Superior temporal gyrus (tissue), 1 donor: ENCODE data around the gene CCDC80.
A peak's percentile ranks its signal among the peaks of the same experiment; 100 is the strongest.

Experiments used
- DNase-seq: peaks from one replicate; pipeline ENCODE4 v3.0.0-alpha.2; 2016; ENCODE audit errors: extremely low spot score

The CCDC80 gene

GRCh38 chr3:112633757-112634156 is 7.2 kb downstream of the CCDC80 start:
- no peak for DNase-seq

DNA sequence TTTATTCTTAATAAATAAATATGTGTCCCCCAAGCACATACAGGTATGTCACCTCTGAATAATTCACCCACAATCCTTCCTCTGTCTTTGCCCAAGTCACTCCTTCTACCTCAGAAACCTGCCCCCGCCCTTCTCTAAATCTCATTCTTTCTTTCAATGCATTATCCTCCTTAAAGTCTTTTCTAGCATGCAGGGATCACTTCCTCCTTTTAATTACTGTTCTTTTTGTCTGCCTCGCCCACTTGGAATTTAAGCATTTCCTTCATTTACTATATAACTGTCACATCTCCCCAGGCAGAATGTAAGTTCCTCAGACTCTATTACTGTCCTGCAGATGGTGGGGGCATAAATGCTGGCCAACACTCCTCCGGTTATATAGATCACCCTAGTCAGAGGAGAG is 7.8 kb downstream of the CCDC80 start:
- DNase-seq: no peak

DNA sequence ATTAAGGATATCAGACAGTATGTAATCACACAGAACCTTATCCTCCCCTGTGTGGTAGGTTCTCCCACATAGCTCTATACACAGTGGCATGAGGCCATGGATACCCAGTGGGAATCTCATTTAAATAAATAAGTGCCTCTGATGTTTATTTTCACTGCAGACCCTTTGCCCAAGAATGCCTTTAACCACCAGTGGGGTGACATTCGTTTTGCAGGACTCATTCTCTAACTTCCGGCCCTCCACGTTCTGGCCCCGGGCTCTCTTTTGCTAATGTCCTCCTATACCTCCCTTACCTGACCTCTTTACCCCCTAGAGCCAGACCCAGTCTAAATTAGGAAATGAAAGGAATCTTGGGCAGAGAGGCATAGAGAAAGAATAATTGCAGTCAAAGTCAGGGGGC is 8.3 kb downstream of the CCDC80 start:
- DNase-seq: no peak

DNA sequence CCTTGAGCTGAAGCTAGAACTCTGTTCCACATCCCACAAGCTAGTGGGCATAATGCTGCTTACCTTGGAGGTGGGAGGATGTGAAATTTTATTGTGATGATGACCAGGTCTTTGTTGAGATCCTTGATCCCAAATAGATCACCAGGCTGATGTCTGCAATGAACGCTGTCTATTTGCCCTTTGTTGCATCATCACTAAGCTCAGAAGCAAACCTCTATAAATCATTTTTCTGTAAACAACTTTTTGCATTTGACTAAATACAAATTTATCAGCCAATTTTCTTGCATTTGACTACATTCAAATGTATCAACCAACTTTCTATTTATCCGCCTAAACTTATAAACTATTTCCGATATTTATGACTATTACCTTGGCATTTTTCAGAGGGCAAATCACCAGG is 9.7 kb downstream of the CCDC80 start:
- no peak for DNase-seq

DNA sequence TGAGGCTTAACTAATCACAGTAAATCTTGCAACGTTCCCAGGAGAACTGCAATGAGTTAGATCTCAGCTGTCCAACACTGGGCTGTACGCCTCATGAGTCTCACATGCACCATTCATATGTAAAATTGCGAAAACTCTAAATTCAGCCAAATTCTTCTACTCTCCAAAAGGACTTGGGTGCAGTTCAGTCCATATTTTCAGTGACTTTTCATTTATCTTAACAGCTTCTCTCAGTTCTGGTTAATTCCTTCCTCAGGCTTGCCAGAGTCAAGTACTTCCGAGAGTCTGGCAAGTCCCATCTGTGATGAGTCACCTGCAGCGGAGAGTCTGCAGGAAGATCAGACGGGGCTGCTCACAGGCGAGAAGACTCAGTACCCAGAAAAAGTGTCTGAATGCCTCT is 11.5 kb downstream of the CCDC80 start:
- peak; percentile 58 for DNase-seq

DNA sequence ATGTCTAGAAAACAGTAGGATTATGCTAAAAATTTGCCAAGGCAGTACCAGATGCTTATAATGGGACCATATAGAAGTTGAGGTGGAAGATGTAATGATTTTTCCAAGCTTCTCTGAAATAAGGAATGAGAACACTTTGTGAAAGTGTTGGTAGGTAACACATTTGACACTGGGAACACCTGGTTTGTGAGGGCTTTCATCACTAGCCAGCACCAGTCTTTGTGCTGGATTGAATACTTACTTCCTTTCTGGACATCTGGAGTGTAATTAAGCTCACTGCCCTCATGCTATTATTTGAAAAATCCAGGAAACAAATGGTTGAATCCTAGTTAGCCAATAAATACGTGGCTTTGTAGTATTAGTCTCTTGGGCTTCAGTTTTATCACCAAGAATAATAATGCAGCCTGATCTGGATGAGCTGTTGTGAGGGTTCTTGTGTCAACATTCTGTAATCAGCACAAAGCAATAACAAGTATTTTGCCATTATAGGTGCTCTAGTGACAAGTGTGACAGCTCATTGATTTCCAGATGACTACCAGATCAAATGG is 12.9 kb downstream of the CCDC80 start:
- no peak for DNase-seq

DNA sequence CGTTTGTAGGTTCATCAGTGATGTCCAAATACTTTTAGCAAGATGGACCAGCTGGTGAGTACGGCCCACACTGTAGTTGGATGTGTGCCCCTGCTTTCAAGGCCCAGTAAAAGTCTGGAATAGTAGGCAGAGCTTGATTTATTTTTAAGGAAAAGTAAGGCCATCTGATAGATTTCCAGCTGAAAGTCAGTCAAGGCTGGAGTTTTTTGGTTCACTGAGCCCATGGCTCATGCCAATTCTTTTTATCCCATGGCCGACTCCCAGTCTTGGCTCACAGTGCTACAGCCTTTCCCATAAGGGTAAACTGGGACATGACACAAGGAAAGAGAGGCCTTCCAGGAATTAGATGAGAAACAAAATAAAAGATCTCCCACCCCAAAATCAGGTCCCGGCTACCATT is 13.5 kb downstream of the CCDC80 start:
- no peak for DNase-seq

DNA sequence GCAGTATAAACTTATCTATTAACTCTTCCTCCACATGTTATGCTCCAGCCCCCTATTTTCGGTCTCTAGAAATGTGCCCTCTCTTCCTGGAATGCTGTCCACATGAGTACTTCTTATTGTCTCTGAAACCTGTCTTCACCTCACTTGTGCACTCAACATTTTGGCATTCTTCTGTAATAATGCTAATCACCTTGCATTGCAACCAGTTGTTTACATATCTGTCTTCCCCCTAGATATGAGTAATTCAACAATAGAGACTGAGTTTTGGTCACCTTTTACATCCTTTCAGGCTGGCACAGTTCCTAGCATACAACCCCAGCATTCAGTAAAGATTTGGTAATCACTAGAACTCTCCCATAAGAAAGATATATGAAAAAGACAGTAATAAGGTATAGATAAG is 17.2 kb downstream of the CCDC80 start:
- no peak for DNase-seq

DNA sequence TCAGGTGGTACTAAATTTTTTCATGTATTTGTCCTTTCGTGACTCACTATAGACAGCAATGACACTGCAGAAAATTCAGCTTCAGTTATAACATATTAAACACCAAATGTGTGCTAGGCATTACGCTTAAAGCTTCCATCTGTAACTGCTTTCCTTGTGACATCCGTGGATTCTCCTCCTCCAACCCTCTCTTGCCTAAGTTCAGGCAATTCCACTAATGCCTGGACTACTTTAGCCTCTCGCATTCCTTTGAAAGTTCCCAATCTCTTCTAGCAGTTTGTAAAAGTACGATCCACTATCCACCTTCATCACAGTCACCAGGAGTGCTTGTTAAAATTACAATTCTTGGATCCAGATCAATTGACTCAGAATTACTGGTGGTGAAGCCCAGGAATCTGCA is 17.7 kb downstream of the CCDC80 start:
- no peak for DNase-seq

GRCh38 chr3:112619295-112619694 is 21.6 kb downstream of the CCDC80 start:
- no peak for DNase-seq

- DNase-seq: no peak
Measured at GRCh38 chr3:112617285-112617684, 23.7 kb downstream of the CCDC80 start.

DNA sequence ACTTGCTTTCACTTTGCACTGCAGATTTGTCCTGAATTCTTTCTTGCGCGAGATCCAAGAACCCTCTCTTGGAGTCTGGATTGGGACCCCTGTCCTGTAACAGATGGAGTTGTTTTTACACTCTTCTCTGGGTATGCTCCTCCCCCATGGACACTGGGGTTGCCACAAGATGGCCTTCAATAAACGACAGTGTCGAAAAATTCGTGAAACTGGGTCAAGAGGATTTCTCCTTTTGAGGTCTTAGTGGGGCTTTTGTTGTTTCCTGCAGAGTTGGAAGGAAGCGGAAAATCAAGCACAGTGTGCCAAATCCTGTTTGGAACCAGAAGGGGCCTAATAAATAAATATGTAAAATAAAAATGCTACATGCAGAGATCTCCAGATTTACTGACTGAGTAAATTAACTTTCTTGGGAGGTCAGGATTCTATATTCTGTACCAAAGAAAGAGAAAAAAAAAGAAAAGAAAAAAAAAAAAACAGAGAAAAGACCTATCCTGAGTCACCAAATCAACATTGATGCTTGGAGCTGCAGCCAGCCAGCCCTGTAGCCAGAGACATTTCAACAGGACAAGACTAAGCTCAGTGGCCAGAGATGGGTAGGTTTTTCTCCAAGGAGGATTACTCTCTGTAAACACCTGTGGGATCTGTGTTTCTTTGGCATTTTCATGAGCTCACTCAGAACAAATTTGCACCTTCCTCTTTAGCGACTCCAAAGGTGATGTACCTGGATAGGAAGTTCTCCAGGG is 24.8 kb downstream of the CCDC80 start:
- DNase-seq: no peak

GRCh38 chr3:112611752-112612515 is 29.0 kb downstream of the CCDC80 start:
- DNase-seq: no peak

- DNase-seq: no peak
Measured at GRCh38 chr3:112610121-112610520, 30.8 kb downstream of the CCDC80 start.

DNA sequence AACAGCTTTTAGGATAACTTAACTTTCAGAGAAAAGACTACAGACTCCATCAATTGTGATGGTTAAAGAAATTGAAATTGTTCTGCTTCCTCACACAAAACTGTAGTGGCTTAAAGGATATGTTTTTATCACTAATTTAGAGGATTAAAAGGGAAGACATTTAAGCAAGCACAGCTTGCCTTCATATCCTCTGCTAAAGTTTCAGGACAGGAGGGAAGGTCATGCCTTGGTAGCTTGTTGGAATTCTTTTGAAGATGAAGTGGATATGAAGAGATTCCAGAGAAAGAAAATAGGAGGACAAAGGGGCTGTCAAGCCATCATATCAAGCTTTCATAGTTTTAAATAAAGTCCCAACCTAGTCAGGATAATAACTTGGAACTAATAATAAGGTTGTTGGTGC is 33.1 kb downstream of the CCDC80 start:
- DNase-seq: no peak

- DNase-seq: no peak
Measured at GRCh38 chr3:112606098-112606497, 34.8 kb downstream of the CCDC80 start.

DNA sequence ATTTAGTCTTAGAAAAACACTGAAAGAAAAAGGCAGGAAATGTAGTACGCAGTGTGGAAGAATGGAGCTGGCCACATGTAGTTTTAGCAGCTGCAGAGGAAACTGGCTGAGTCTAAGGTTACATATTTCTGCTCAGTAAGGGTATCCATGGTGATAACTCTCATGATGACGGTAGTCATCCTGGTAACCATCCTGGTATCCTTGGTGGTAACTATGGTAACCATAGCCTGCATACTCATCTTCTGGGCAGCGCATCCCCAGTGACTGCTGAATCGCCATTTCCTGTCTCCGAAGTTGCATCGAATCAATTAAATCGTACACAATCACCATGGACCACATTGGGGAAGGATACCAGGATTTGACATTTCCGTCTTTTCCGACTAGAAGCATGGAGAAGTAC is 35.7 kb downstream of the CCDC80 start:
- DNase-seq: peak; percentile 64

GRCh38 chr3:112604536-112604935 is 36.4 kb downstream of the CCDC80 start:
- DNase-seq: no peak

DNA sequence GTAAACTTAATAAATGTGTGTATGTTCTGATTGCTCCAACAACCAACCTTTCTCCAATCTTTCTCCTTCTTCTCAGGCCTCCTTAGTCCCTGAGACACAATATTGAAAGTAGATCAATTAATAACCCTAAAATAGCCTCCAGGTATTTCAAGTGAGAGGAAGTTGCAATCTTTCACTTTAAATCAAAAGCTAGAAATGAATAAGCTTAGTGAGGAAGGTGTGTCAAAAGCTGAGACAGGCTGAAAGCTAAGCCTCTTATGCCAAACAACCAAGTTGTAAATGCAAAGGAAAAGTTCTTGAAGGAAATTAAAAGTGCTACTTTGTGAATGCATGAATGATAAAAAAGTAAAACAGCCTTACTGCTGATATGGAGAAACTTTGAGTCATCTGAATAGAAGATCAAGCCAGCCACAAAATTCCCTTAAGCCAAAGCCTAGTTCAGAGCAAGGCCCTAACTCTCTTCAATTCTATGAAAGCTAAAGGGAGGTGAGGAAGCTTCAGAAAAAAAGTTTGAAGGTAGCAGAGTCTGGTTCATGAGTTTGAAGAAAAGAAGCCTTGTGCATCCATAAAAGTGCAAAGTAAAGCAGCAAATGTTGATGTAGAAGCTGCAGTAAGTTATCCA is 38.6 kb downstream of the CCDC80 start:
- DNase-seq: no peak

DNA sequence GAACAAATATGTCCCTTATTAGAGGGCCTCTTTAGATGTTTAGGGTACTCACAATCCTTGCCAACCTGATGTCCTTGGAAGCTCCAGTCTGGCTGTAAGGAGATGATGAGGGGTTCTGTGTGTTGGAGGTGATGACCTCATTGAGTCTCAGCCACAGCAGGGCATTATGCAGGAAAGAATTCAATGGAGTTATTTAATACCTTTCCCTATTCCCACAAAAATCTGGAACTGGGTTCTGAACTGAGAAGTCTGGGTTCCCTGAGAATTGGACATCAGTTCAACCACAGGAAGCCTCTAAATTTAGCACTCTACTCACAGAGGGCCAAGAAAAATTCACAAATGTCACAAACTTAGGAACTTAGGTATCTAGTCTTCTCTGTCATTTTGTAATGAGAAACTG is 42.2 kb downstream of the CCDC80 start:
- no peak for DNase-seq

DNA sequence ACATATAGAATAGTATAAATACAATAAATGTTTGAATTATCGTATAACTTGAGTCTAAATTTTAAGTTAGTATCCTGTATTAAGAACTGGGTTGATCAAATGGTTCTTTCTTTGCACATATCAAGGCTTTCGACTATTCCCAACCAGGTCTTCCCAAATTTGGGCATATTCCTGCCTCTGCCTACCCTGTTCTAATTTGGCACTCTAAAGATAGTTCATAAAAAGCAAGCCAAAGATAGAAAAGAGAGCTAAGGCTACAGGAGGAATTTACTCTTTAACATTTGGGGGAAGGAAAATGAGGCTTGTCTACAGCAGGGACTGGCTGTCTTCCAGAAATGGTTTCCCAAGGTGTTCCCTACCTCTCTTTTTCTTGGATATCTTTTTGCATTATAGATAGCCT is 43.0 kb downstream of the CCDC80 start:
- no peak for DNase-seq

DNA sequence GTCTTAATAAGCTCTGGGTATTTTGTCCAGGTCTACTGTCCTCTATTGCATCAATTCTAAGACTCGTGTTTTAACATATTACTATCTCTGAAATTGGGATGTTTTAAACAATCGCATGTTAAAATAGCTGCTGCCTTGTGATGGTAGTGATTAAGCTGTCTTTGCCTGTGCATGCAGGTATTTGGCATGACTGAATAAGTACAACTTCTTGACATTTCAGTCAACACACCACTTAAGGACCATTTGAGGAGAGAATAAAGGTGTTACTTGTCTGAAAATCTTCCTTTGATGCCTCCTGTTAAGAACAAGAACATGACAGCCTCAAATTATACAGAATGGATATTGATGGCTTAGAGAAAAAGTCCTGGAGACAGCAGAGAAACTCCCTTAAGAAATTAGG is 46.1 kb downstream of the CCDC80 start:
- no peak for DNase-seq

- no peak for DNase-seq
Measured at GRCh38 chr3:112593258-112593657, 47.7 kb downstream of the CCDC80 start.
